Caco-2 (cell line): Measurements from ENCODE around the gene DIPK2A. TPM values are rescaled to one million over a fixed set of nuclear protein-coding genes. Genes with fewer than 3 reads are reported as not detected.

ENCODE experiments used
- BruUV-seq: library from RNA; stranded (reverse); fragments of 400-500 nt; replicated peaks from 2 replicates; lab custom pipeline; 2021; lab: Mats Ljungman, UMichigan
- CTCF ChIA-PET: fragments of 300-600 bp; sonication (Branson Sonifier 250); formaldehyde crosslinking; loops from one replicate; lab custom pipeline; 2022; ENCODE audit warnings: antibody characterized with exemption; lab: Charles Lee
- POLR2A ChIA-PET: fragments of 300-600 bp; sonication (Branson Sonifier 250); formaldehyde crosslinking; loops from one replicate; lab custom pipeline; 2022; ENCODE audit warnings: antibody characterized with exemption; lab: Charles Lee
- DNase-seq, 2 experiments: peaks; one replicate each; pipeline versions ENCODE4 v3.0.0 to v3.0.0-alpha.2; 2020 to 2022
- H3K27me3 ChIP-seq: replicated peaks from 2 replicates; pipeline ENCODE4 v1.6.0; 2011; ENCODE audit warnings: low read length; ENCODE audit not compliant: control insufficient read depth, insufficient read depth
- H3K36me3 ChIP-seq: 2 replicates; pipeline ENCODE4 v1.5.1; 2011; ENCODE audit warnings: low read length; ENCODE audit not compliant: control insufficient read depth, insufficient read depth
- H3K4me1 ChIP-seq: fragments of 250-450 bp; sonication (Bioruptor Pico); 2 replicates; pipeline ENCODE4 v1.5.1; 2020; ENCODE audit warnings: mild to moderate bottlenecking
- H3K4me3 ChIP-seq: 2 replicates; pipeline ENCODE4 v1.5.1; 2011; ENCODE audit warnings: low read depth, mild to moderate bottlenecking, control low read depth, low read length
- H3K9me3 ChIP-seq: fragments of 250-450 bp; sonication (Bioruptor Pico); 2 replicates; pipeline ENCODE4 v1.5.1; 2020; ENCODE audit warnings: mild to moderate bottlenecking, moderate library complexity
- H3K27ac Mint-ChIP-seq: one replicate; pipeline ENCODE4 v1.8.0; 2022; ENCODE audit warnings: mixed read lengths; ENCODE audit not compliant: unreplicated experiment
- H3K27me3 Mint-ChIP-seq: one replicate; pipeline ENCODE4 v1.8.0; 2022; ENCODE audit warnings: mixed read lengths; ENCODE audit not compliant: insufficient read depth, unreplicated experiment
- H3K36me3 Mint-ChIP-seq: one replicate; pipeline ENCODE4 v1.8.0; 2022; ENCODE audit warnings: mild to moderate bottlenecking, mixed read lengths; ENCODE audit not compliant: insufficient read depth, unreplicated experiment
- H3K4me1 Mint-ChIP-seq: one replicate; pipeline ENCODE4 v1.8.0; 2022; ENCODE audit warnings: low read depth, mixed read lengths; ENCODE audit not compliant: unreplicated experiment
- H3K4me3 Mint-ChIP-seq: one replicate; pipeline ENCODE4 v1.8.0; 2022; ENCODE audit warnings: mild to moderate bottlenecking, moderate library complexity, mixed read lengths; ENCODE audit not compliant: unreplicated experiment
- H3K9me3 Mint-ChIP-seq: one replicate; pipeline ENCODE4 v1.8.0; 2022; ENCODE audit warnings: mixed read lengths; ENCODE audit not compliant: unreplicated experiment
- intact Hi-C: fragments of 100-400 bp; cut with micrococcal nuclease; formaldehyde crosslinking; loops from one replicate; pipeline ENCODE4 v1.10.0; 2022; ENCODE audit not compliant: unreplicated experiment
- total RNA-seq: library from RNA; stranded (reverse); gene quantifications from 2 replicates; pipeline ENCODE4 v1.2.3, GENCODE V29; 2022
- TF ChIP-seq, protein P1 (sequence below), 2 experiments: fragments of 200-600 bp in 1 of 2; IDR thresholded peaks; 1 replicate in 1 of 2; 2 replicates in 1 of 2; pipeline versions ENCODE4 v1.5.1 to v1.8.0; 2011 to 2022; ENCODE audit warnings: antibody characterized with exemption in 1 of 2, control low read depth in 1 of 2, inconsistent platforms in 1 of 2, low read depth in 1 of 2, low read length in 1 of 2, mild to moderate bottlenecking in 1 of 2, moderate library complexity in 1 of 2; ENCODE audit not compliant: insufficient read depth in 1 of 2, severe bottlenecking in 1 of 2, unreplicated experiment in 1 of 2

DIPK2A gene
- total RNA-seq, 1 experiment from 2014 or later: 29.0 TPM

DNA sequence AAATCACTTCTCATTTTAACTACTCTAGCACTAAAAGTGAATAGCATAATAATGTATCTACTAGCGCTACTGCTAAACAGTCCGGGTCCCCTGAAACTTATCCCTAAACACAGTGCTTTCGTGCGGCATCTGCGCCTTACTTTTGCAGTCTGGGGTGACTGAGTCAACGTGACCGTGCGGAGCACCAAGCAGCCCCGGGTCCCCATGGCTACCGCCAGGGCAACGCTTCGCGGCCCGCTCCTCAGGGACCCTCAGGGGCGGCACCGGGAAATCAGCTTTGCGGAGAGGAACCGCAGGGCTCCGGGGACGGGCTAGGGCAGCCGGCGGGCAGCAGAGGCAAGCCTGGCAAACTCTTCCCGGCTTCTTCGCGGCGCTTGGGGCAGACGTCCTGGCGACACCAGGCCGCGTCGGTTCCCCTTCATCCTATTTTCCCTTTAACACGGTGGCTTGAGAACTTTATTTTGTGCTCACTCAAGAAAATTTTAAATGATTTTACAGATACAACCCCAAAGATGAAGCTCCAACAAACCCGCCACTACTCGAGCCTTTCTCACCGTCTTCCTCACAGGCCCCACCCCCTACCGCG lies 757 bp upstream of the DIPK2A start:
- Histone ChIP-seq H3K9me3 (no peaks in the 10 kb centered on the region), H3K4me3 (peak overlapping the region; percentile 96), H3K36me3 (no peaks in the 10 kb centered on the region), H3K27me3 (no peaks in the 10 kb centered on the region), H3K4me1 (peaks cover 12% of the 10 kb centered on the region)
- H3K9me3 Mint-ChIP-seq: no peaks in the 10 kb centered on the region
- peaks cover 11% of the 10 kb centered on the region for H3K36me3 Mint-ChIP-seq
- CTCF ChIA-PET: interaction anchor here (1.0 kb wide), 2 partner anchors 77 to 370 kb away, joined by 3 to 4 read pairs; no protein-coding TSS in a partner anchor
- peak overlapping the region; percentile 98 for H3K27ac Mint-ChIP-seq
- TF ChIP-seq, protein P1, sequence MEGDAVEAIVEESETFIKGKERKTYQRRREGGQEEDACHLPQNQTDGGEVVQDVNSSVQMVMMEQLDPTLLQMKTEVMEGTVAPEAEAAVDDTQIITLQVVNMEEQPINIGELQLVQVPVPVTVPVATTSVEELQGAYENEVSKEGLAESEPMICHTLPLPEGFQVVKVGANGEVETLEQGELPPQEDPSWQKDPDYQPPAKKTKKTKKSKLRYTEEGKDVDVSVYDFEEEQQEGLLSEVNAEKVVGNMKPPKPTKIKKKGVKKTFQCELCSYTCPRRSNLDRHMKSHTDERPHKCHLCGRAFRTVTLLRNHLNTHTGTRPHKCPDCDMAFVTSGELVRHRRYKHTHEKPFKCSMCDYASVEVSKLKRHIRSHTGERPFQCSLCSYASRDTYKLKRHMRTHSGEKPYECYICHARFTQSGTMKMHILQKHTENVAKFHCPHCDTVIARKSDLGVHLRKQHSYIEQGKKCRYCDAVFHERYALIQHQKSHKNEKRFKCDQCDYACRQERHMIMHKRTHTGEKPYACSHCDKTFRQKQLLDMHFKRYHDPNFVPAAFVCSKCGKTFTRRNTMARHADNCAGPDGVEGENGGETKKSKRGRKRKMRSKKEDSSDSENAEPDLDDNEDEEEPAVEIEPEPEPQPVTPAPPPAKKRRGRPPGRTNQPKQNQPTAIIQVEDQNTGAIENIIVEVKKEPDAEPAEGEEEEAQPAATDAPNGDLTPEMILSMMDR (IDR thresholded peaks at IDR 0.05; ENCODE audit: insufficient read depth in 1 of 2, low read depth in 1 of 2, low read length in 1 of 2, severe bottlenecking in 1 of 2, unreplicated experiment in 1 of 2): no peak
- H3K4me3 Mint-ChIP-seq: peak overlapping the region; percentile 89
- H3K27me3 Mint-ChIP-seq: no peaks in the 10 kb centered on the region
- no peaks in the 10 kb centered on the region for H3K4me1 Mint-ChIP-seq
- intact Hi-C loops: loop anchor here (1.0 to 10.0 kb wide), 7 partner anchors 74 to 884 kb away; no protein-coding TSS in a partner anchor
- TSS peak; percentile 92 for BruUV-seq
- POLR2A ChIA-PET: interaction anchor here (0.7 to 2.4 kb wide), 11 partner anchors 9 to 1669 kb away, joined by 3 to 25 read pairs (median 3); no protein-coding TSS in a partner anchor
- peak; percentile 44 to 66 for DNase-seq

DNA sequence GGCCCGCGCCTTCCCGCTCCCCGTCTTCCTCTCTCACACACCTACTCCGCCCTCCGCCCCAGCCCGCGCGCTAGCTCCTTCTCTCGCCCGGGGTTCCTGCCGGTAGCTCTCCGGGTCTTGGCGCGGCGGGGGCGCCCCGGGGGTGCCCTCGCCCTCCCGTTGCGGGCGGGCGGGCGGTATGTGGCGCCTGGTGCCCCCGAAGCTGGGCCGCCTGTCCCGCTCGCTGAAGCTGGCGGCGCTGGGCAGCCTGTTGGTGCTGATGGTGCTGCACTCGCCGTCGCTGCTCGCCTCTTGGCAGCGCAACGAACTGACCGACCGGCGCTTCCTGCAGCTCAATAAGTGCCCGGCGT lies 507 bp downstream of the DIPK2A start:
- H3K36me3 ChIP-seq: no peaks in the 10 kb centered on the region
- no peaks in the 10 kb centered on the region for H3K9me3 Mint-ChIP-seq
- CTCF ChIA-PET: interaction anchor here (0.6 to 1.7 kb wide), 4 partner anchors 8 to 936 kb away, joined by 3 to 4 read pairs (median 4); no protein-coding TSS in a partner anchor
- BruUV-seq: TSS peak; percentile 8
- H3K27me3 ChIP-seq: no peaks in the 10 kb centered on the region
- peaks cover 21% of the 10 kb centered on the region for H3K4me1 ChIP-seq
- H3K36me3 Mint-ChIP-seq: peaks cover 11% of the 10 kb centered on the region
- peak overlapping the region; percentile 96 for H3K4me3 ChIP-seq
- intact Hi-C loops: loop anchor here (2.0 to 10.0 kb wide), 7 partner anchors 325 to 883 kb away; no protein-coding TSS in a partner anchor
- peak overlapping the region; percentile 98 for H3K27ac Mint-ChIP-seq
- H3K4me3 Mint-ChIP-seq: peak overlapping the region; percentile 89
- DNase-seq: no peak
- POLR2A ChIA-PET: interaction anchor here (0.6 to 2.4 kb wide), 17 partner anchors 11 to 1733 kb away, joined by 3 to 25 read pairs (median 5); no protein-coding TSS in a partner anchor
- no peaks in the 10 kb centered on the region for H3K9me3 ChIP-seq
- TF ChIP-seq, protein P1 (IDR thresholded peaks at IDR 0.05; ENCODE audit: insufficient read depth in 1 of 2, low read depth in 1 of 2, low read length in 1 of 2, severe bottlenecking in 1 of 2, unreplicated experiment in 1 of 2): no peak
- no peaks in the 10 kb centered on the region for H3K27me3 Mint-ChIP-seq
- H3K4me1 Mint-ChIP-seq: peaks cover 7% of the 10 kb centered on the region

DNA sequence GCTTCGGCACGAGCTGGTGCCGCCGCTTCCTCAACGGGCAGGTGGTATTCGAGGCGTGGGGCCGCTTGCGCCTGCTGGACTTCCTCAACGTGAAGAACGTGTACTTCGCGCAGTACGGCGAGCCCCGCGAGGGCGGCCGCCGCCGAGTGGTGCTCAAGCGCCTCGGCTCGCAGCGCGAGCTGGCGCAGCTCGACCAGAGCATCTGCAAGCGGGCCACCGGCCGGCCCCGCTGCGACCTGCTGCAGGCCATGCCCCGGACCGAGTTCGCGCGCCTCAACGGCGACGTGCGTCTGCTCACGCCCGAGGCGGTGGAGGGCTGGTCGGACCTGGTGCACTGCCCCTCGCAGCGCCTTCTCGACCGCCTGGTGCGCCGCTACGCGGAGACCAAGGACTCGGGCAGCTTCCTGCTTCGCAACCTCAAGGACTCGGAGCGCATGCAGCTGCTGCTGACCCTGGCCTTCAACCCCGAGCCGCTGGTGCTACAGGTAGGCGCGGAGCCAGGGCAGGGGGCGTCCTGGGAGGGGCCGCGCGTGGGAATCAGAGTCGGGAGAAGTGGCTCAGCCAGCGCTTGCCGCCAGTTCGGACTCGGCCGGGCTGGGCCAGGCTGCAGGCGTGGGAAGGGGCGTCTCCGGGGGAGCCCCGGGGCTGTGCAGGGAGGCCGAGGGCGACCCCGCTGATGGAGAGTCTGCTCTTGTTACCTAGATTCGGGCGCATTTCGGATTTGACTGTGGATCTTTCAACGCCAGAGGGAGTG lies 1.1 kb downstream of the DIPK2A start:
- H3K9me3 ChIP-seq: no peaks in the 10 kb centered on the region
- H3K4me1 ChIP-seq: peaks cover 26% of the 10 kb centered on the region
- Mint-ChIP-seq H3K9me3 (no peaks in the 10 kb centered on the region), H3K27ac (peak overlapping the region; percentile 98), H3K36me3 (peaks cover 11% of the 10 kb centered on the region), H3K27me3 (no peaks in the 10 kb centered on the region), H3K4me3 (peak overlapping the region; percentile 89), H3K4me1 (peaks cover 7% of the 10 kb centered on the region)
- H3K4me3 ChIP-seq: peak overlapping the region; percentile 96
- H3K27me3 ChIP-seq: no peaks in the 10 kb centered on the region
- TF ChIP-seq, protein P1 (IDR thresholded peaks at IDR 0.05; ENCODE audit: insufficient read depth in 1 of 2, low read depth in 1 of 2, low read length in 1 of 2, severe bottlenecking in 1 of 2, unreplicated experiment in 1 of 2): peak in 1 of 2 experiments; percentile 23
- BruUV-seq: no TSS peak
- ChIA-PET CTCF (interaction anchor here (1.2 to 1.7 kb wide), 2 partner anchors 8 to 197 kb away, joined by 4 read pairs; no protein-coding TSS in a partner anchor), POLR2A (interaction anchor here (0.6 to 2.4 kb wide), 10 partner anchors 11 to 1732 kb away, joined by 3 to 25 read pairs (median 4); no protein-coding TSS in a partner anchor)
- no peaks in the 10 kb centered on the region for H3K36me3 ChIP-seq
- intact Hi-C loops: loop anchor here (1.0 to 10.0 kb wide), 8 partner anchors 325 to 882 kb away; no protein-coding TSS in a partner anchor
- DNase-seq: peak; percentile 69 to 71
